Smooth muscle cell (in vitro differentiated cells): Measurements from ENCODE around the gene CNTNAP2. TPM values are rescaled to one million over a fixed set of nuclear protein-coding genes. Genes with fewer than 3 reads are reported as not detected.

Source experiments
- DNase-seq: peaks from one replicate; lab custom pipeline; 2025; ENCODE audit not compliant: unreplicated experiment; lab: John Stamatoyannopoulos, UW
- H2AFZ ChIP-seq: fragments of 200-600 bp; sonication (generic); 2 replicates; pipeline ENCODE4 v1.6.0; 2016; ENCODE audit warnings: antibody characterized with exemption, low read depth, mild to moderate bottlenecking
- H3F3A ChIP-seq: fragments of 200-600 bp; sonication (generic); 2 replicates; pipeline ENCODE4 v1.6.0; 2017; ENCODE audit warnings: antibody characterized with exemption, low read depth
- H3K27ac ChIP-seq: fragments of 200-600 bp; sonication (generic); 2 replicates; pipeline ENCODE4 v1.5.1; 2016; ENCODE audit warnings: low read depth, mild to moderate bottlenecking
- H3K27me3 ChIP-seq: fragments of 200-600 bp; sonication (generic); 2 replicates; pipeline ENCODE4 v1.6.1; 2016; ENCODE audit warnings: low read depth, mild to moderate bottlenecking
- H3K36me3 ChIP-seq: fragments of 200-600 bp; sonication (generic); 2 replicates; pipeline ENCODE4 v1.5.1; 2016; ENCODE audit warnings: low read depth
- H3K4me1 ChIP-seq: fragments of 200-600 bp; sonication (generic); 2 replicates; pipeline ENCODE4 v1.5.1; 2016; ENCODE audit warnings: low read depth
- H3K4me2 ChIP-seq: fragments of 200-600 bp; sonication (generic); 2 replicates; pipeline ENCODE4 v1.6.0; 2016; ENCODE audit warnings: mild to moderate bottlenecking
- H3K4me3 ChIP-seq: fragments of 200-600 bp; sonication (generic); 2 replicates; pipeline ENCODE4 v1.5.1; 2016; ENCODE audit warnings: mild to moderate bottlenecking
- H3K79me2 ChIP-seq: fragments of 200-600 bp; sonication (generic); 2 replicates; pipeline ENCODE4 v1.6.0; 2016; ENCODE audit warnings: low read depth, mild to moderate bottlenecking
- H3K9ac ChIP-seq: fragments of 200-600 bp; sonication (generic); 2 replicates; pipeline ENCODE4 v1.6.0; 2016; ENCODE audit warnings: low read depth
- H3K9me3 ChIP-seq: fragments of 200-600 bp; sonication (generic); replicated peaks from 2 replicates; pipeline ENCODE4 v1.5.1; 2016; ENCODE audit warnings: low read depth
- H4K20me1 ChIP-seq: fragments of 200-600 bp; sonication (generic); 2 replicates; pipeline ENCODE4 v1.6.0; 2016; ENCODE audit warnings: low read depth
- WGBS: methylation state at CpG from one replicate; pipeline ENCODE4 v1.1.7; 2016; ENCODE audit warnings: low lambda C conversion rate; 5-methylcytosine and 5-hydroxymethylcytosine counted together
- polyA plus RNA-seq: library from polyadenylated mRNA; unstranded; fragments of >200 nt; fragmentation: Nextera tagmentation; extraction: Ambion mirVana; gene quantifications from 2 replicates; pipeline ENCODE4 v1.2.1, GENCODE V29; 2016
- total RNA-seq: library from RNA; depleted of rRNA; stranded (reverse); fragments of >200 nt; gene quantifications from 2 replicates; pipeline ENCODE4 v1.2.3, GENCODE V29; 2014
- TF ChIP-seq, protein P1 (sequence below): fragments of 200-600 bp; sonication (generic); IDR thresholded peaks from 2 replicates; pipeline ENCODE4 v1.5.1; 2017; ENCODE audit warnings: borderline replicate concordance, mild to moderate bottlenecking, antibody characterized with exemption; ENCODE audit not compliant: insufficient read depth, poor library complexity, severe bottlenecking

Gene CNTNAP2
- total and polyA plus RNA-seq, 2 experiments from 2014 or later = 1.7 to 9.0 TPM

DNA sequence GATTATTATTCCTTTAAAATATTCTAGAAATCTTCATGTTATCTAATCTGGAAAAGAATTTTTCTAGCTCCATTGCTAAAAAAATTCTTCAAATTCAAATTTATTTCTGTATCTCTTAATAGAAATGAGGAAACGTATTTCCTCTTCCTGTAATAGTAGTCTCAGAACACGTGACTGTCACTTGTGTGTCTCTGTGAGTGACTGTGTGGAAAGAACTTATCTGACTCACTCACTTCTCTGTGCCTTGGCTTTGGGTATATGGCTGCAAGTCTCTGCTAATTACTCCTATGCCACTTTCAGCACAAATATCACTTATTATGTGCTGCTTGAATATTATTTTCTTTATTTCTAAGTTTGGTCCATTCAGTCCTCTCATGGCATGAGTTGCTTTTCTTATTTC lies 132.7 kb downstream of the CNTNAP2 start:
- Histone ChIP-seq H3K9me3 (no peaks in the 10 kb centered on the region), H3K4me1 (peaks cover 14% of the 10 kb centered on the region), H3K79me2 (no peaks in the 10 kb centered on the region), H4K20me1 (no peaks in the 10 kb centered on the region), H3K27ac (no peak overlapping the region), H2AFZ (no peak overlapping the region), H3F3A (no peaks in the 10 kb centered on the region), H3K4me2 (no peak overlapping the region), H3K4me3 (no peak overlapping the region), H3K36me3 (no peaks in the 10 kb centered on the region), H3K27me3 (peaks cover 36% of the 10 kb centered on the region), H3K9ac (no peak overlapping the region)
- 41% methylated on average over 2 of the region's 2 CpGs for WGBS
- TF ChIP-seq, protein P1, sequence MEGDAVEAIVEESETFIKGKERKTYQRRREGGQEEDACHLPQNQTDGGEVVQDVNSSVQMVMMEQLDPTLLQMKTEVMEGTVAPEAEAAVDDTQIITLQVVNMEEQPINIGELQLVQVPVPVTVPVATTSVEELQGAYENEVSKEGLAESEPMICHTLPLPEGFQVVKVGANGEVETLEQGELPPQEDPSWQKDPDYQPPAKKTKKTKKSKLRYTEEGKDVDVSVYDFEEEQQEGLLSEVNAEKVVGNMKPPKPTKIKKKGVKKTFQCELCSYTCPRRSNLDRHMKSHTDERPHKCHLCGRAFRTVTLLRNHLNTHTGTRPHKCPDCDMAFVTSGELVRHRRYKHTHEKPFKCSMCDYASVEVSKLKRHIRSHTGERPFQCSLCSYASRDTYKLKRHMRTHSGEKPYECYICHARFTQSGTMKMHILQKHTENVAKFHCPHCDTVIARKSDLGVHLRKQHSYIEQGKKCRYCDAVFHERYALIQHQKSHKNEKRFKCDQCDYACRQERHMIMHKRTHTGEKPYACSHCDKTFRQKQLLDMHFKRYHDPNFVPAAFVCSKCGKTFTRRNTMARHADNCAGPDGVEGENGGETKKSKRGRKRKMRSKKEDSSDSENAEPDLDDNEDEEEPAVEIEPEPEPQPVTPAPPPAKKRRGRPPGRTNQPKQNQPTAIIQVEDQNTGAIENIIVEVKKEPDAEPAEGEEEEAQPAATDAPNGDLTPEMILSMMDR = no peak
- DNase-seq = no peak

DNA sequence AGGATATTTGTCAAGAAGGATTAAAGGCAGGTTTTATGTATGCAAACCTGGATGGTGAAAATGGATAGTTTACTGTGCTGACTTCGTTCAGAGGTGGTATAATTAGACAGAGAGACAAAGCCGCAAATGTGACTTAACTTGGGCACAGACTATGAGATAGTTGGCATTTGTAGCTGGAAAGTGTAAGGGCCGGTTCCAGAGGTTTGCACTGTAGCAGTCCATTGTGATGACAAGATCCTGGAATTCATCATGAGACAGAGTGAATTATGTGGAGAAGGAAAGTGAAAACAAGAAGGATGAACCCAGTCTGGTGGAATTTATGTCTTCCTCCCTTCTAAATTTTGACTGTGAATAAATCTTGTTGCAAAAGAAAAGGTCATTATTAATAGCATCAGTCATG lies 139.0 kb downstream of the CNTNAP2 start:
- Histone ChIP-seq H3K36me3 (no peaks in the 10 kb centered on the region), H3K27me3 (no peaks in the 10 kb centered on the region), H3K4me3 (no peak overlapping the region), H3K27ac (no peak overlapping the region), H3K4me1 (no peaks in the 10 kb centered on the region), H3K4me2 (no peak overlapping the region), H3K79me2 (no peaks in the 10 kb centered on the region), H3K9me3 (no peaks in the 10 kb centered on the region), H3F3A (no peaks in the 10 kb centered on the region), H3K9ac (no peak overlapping the region), H4K20me1 (no peaks in the 10 kb centered on the region), H2AFZ (no peak overlapping the region)
- WGBS = 77% methylated on average over 3 of the region's 3 CpGs
- DNase-seq = no peak
- TF ChIP-seq, protein P1 = no peak

DNA sequence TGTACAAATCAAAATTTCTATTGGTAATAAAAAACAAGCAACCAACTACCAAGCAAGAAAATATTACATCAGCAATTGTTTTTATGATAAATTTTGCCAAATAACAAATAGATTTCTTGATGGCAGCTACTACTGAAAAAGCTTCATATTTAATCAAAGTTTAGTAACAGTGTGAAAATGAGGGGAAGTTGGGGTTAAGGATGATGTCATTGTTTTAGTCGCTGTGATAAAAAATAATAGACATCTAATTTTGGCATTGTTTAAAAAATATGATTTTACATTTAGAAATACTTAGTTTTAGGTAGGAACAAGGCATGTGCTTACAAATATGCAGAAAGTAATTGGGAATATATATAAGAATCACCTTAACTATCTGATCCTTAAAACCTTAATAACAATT lies 145.9 kb downstream of the CNTNAP2 start:
- Histone ChIP-seq H3K9me3 (no peaks in the 10 kb centered on the region), H4K20me1 (no peaks in the 10 kb centered on the region), H3K9ac (no peak overlapping the region), H3K4me1 (no peaks in the 10 kb centered on the region), H3K27ac (no peak overlapping the region), H3F3A (no peaks in the 10 kb centered on the region), H3K36me3 (no peaks in the 10 kb centered on the region), H2AFZ (no peak overlapping the region), H3K4me3 (no peak overlapping the region), H3K79me2 (no peaks in the 10 kb centered on the region), H3K27me3 (no peaks in the 10 kb centered on the region), H3K4me2 (no peak overlapping the region)
- no peak for DNase-seq
- 91% methylated on average over 1 of the region's 1 CpG for WGBS
- TF ChIP-seq, protein P1 = no peak

DNA sequence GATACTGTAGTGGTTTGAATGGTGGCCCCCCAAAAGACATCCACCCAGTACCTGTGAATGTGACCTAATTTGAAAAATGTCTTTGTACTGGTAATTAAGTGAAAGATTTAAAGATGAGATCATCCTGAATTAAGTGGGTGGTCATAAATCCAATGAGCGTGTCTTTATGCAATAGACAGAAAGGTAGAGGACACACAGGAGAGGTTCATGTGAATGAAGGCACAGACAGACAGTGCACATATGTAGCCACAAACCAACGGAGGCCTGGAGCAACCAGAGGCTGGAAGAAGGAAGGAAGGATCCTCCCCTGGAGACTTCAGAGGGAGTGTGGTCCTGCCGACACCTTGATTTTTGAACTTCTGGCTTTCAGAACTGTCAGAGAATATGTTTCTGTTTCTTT lies 160.3 kb downstream of the CNTNAP2 start:
- Histone ChIP-seq H3K9ac (no peak overlapping the region), H2AFZ (no peak overlapping the region), H3K27me3 (no peaks in the 10 kb centered on the region), H3K36me3 (no peaks in the 10 kb centered on the region), H3K9me3 (no peaks in the 10 kb centered on the region), H3K4me2 (no peak overlapping the region), H3K4me1 (no peaks in the 10 kb centered on the region), H4K20me1 (no peaks in the 10 kb centered on the region), H3K4me3 (no peak overlapping the region), H3K79me2 (no peaks in the 10 kb centered on the region), H3K27ac (no peak overlapping the region), H3F3A (no peaks in the 10 kb centered on the region)
- TF ChIP-seq, protein P1 = no peak
- 87% methylated on average over 3 of the region's 3 CpGs for WGBS
- DNase-seq = no peak
